ENCODE data around the gene KLHL29.

DNA sequence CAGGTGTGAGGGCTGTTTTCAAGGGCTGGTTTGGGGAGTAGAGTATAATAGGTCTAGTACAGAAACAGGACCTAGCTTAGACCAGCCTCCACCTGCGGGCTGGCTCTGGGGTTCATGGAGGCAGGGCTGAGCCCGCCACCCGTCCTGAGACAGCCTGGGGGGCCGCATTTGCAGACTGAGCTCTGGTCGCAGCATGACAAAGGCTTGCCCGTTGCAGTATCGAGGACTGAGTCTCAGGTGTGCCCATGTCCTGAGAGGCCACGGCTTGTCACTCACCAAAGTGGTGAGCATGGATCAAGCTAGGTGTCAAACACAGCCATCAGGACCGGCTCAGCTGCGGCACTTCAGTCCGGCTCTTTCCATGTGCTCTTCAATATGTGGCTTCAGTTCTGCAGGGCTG lies 144.7 kb downstream of the KLHL29 start:
- TF ChIP-seq CTCF (IDR thresholded peaks at IDR 0.05; ENCODE audit: poor library complexity) (no peak), EZH2 (IDR thresholded peaks at IDR 0.05; ENCODE audit: borderline replicate concordance) (no peak), EZH2phosphoT487 (IDR thresholded peaks at IDR 0.05; ENCODE audit: low read depth, severe bottlenecking, unreplicated experiment) (no peak)

All from hepatocyte (in vitro differentiated cells).